HK-2 (cell line): ENCODE data around the gene COMMD3.
A peak's percentile ranks its signal among the peaks of the same experiment; 100 is the strongest.
"Not testable (repeated sequence)": the region's sequence is repeated elsewhere in the genome, so short reads cannot be mapped to it uniquely, and the experiment has no call there.

Experiments
- DNase-seq: peaks from one replicate; pipeline ENCODE4 v3.0.0-alpha.2; 2018; ENCODE audit not compliant: unreplicated experiment

COMMD3 gene

GRCh38 chr10:22338931-22339330, 22.7 kb downstream of the COMMD3 start:
- DNase-seq = no peak

GRCh38 chr10:22339761-22340328, 23.7 kb downstream of the COMMD3 start:
- DNase-seq = no peak

GRCh38 chr10:22340329-22341189, 24.4 kb downstream of the COMMD3 start:
- DNase-seq = peak; percentile 54

- no peak for DNase-seq
These were observed 25.2 kb downstream of the COMMD3 start for GRCh38 chr10:22341190-22341925.

GRCh38 chr10:22341926-22342196, 25.7 kb downstream of the COMMD3 start:
- DNase-seq = no peak

GRCh38 chr10:22342421-22342820, 26.2 kb downstream of the COMMD3 start:
- DNase-seq = no peak

GRCh38 chr10:22343731-22344130, 27.5 kb downstream of the COMMD3 start:
- DNase-seq = no peak

- no peak for DNase-seq
These were observed 28.1 kb downstream of the COMMD3 start for GRCh38 chr10:22344249-22344648.

GRCh38 chr10:22344781-22345300, 28.7 kb downstream of the COMMD3 start:
- no peak for DNase-seq

- no peak for DNase-seq
These were observed 29.3 kb downstream of the COMMD3 start, which contains the start of gene SPAG6 for GRCh38 chr10:22345301-22346095. SPAG6 (plus strand) TSS chr10:22345496; CDS start chr10:22345612, 116 bp downstream.

- no peak for DNase-seq
These were observed 30.0 kb downstream of the COMMD3 start for GRCh38 chr10:22346096-22346661.

- DNase-seq = no peak
These were observed 33.6 kb downstream of the COMMD3 start for GRCh38 chr10:22349755-22350154.

GRCh38 chr10:22351131-22351703, 35.0 kb downstream of the COMMD3 start:
- no peak for DNase-seq

- no peak for DNase-seq
These were observed 40.2 kb downstream of the COMMD3 start for GRCh38 chr10:22356324-22356873.

GRCh38 chr10:22357770-22358169, 41.6 kb downstream of the COMMD3 start:
- not testable (repeated sequence) for DNase-seq

- DNase-seq = no peak
These were observed 47.1 kb downstream of the COMMD3 start for GRCh38 chr10:22363305-22363704.

GRCh38 chr10:22364407-22365140, 48.4 kb downstream of the COMMD3 start:
- DNase-seq = no peak

- DNase-seq = no peak
These were observed 49.0 kb downstream of the COMMD3 start for GRCh38 chr10:22365233-22365632.

GRCh38 chr10:22365644-22366434, 49.7 kb downstream of the COMMD3 start:
- DNase-seq = no peak
